Endothelial cell of umbilical vein (primary cell): Measurements from ENCODE around the gene GLRX. TPM values are rescaled to one million over a fixed set of nuclear protein-coding genes. Genes with fewer than 3 reads are reported as not detected.

Source experiments
- BruUV-seq: library from RNA; stranded (reverse); fragments of 400-500 nt; replicated peaks from 2 replicates; lab custom pipeline; 2021; lab: Mats Ljungman, UMichigan
- CTCF ChIA-PET: fragments of 300-600, 350-600 bp; sonication (Branson Sonifier 250); formaldehyde crosslinking; loops from one replicate; lab custom pipeline; 2021; ENCODE audit warnings: antibody characterized with exemption, inconsistent platforms; lab: Charles Lee
- POLR2A ChIA-PET: fragments of 300-600, 350-600 bp; sonication (Branson Sonifier 250); formaldehyde crosslinking; loops from one replicate; lab custom pipeline; 2021; ENCODE audit warnings: antibody characterized with exemption, inconsistent platforms; lab: Charles Lee
- DNase-seq: peaks from one replicate; pipeline ENCODE4 v3.0.0-alpha.2; 2011; ENCODE audit warnings: low read depth, low spot score
- FAIRE-seq: peaks from 2 replicates; lab custom pipeline; 2011; peaks lifted over from hg19 to GRCh38; lab: Jason Lieb, UNC
- H2AFZ ChIP-seq: 2 replicates; pipeline ENCODE4 v1.6.0; 2012; ENCODE audit warnings: low read depth, low read length, control low read depth, inconsistent platforms
- H3K27ac ChIP-seq: 2 replicates; pipeline ENCODE4 v1.5.1; 2011; ENCODE audit warnings: low read depth, mild to moderate bottlenecking, control low read depth, low read length, moderate library complexity; ENCODE audit not compliant: insufficient read depth
- H3K27me3 ChIP-seq, 2 experiments: 2 replicates each; pipeline versions ENCODE4 v1.6.0 to v1.6.1; 2011; ENCODE audit warnings: low read length in 2 of 2, mixed read lengths in 1 of 2; ENCODE audit not compliant: control insufficient read depth in 2 of 2, insufficient read depth in 2 of 2
- H3K36me3 ChIP-seq, 2 experiments: 2 replicates in 1 of 2; 3 replicates in 1 of 2; pipeline ENCODE4 v1.5.1; 2011; ENCODE audit warnings: low read length in 2 of 2, mild to moderate bottlenecking in 1 of 2, moderate library complexity in 1 of 2; ENCODE audit not compliant: control insufficient read depth in 2 of 2, insufficient read depth in 2 of 2; ENCODE audit errors: extremely low read depth in 1 of 2
- H3K4me1 ChIP-seq: 3 replicates; pipeline ENCODE4 v1.5.1; 2011; ENCODE audit warnings: mild to moderate bottlenecking, low read length; ENCODE audit not compliant: control insufficient read depth, insufficient read depth; ENCODE audit errors: extremely low read depth
- H3K4me2 ChIP-seq: 2 replicates; pipeline ENCODE4 v1.6.1; 2011; ENCODE audit warnings: low read length, control low read depth, mixed read lengths; ENCODE audit not compliant: insufficient read depth
- H3K4me3 ChIP-seq, 3 experiments: fragments of 200-600 bp in 1 of 3; sonication (generic), shearing (Covaris generic) in 1 of 3; replicated peaks in 1 of 3; 2 replicates each; pipeline ENCODE4 v1.5.1; 2011 to 2016; ENCODE audit warnings: control low read depth in 3 of 3, low read length in 3 of 3, mild to moderate bottlenecking in 2 of 3, inconsistent platforms in 1 of 3, low read depth in 1 of 3, moderate library complexity in 1 of 3; ENCODE audit not compliant: insufficient read depth in 1 of 3
- H3K79me2 ChIP-seq: 2 replicates; pipeline ENCODE4 v1.6.0; 2012; ENCODE audit warnings: low read length, inconsistent platforms; ENCODE audit not compliant: control insufficient read depth, insufficient read depth
- H3K9ac ChIP-seq: replicated peaks from 2 replicates; pipeline ENCODE3; 2011; ENCODE audit warnings: low read length, control low read depth; ENCODE audit not compliant: insufficient read depth; ENCODE audit errors: extremely low read depth
- H3K9me1 ChIP-seq: replicated peaks from 3 replicates; pipeline ENCODE4 v1.6.0; 2011; ENCODE audit warnings: mild to moderate bottlenecking, low read length; ENCODE audit not compliant: control insufficient read depth, insufficient read depth; ENCODE audit errors: extremely low read depth
- H3K9me3 ChIP-seq: replicated peaks from 2 replicates; pipeline ENCODE4 v1.5.1; 2012; ENCODE audit warnings: low read length, inconsistent platforms; ENCODE audit not compliant: control insufficient read depth, insufficient read depth
- H4K20me1 ChIP-seq: replicated peaks from 2 replicates; pipeline ENCODE3; 2011; ENCODE audit warnings: mild to moderate bottlenecking, low read length; ENCODE audit not compliant: control insufficient read depth, insufficient read depth; ENCODE audit errors: extremely low read depth
- EZH2 ChIP-seq: IDR thresholded peaks from 2 replicates; pipeline ENCODE4 v1.6.1; 2012; ENCODE audit warnings: borderline replicate concordance, low read depth, mild to moderate bottlenecking, moderate library complexity, low read length, inconsistent platforms; ENCODE audit not compliant: severe bottlenecking
- FOS ChIP-seq: IDR thresholded peaks from 2 replicates; pipeline ENCODE4 v1.6.1; 2011; ENCODE audit warnings: mild to moderate bottlenecking, low read length, moderate library complexity, borderline replicate concordance; ENCODE audit not compliant: insufficient read depth
- MYC ChIP-seq: IDR thresholded peaks from one replicate; pipeline ENCODE4 v1.6.1; 2011; ENCODE audit warnings: mild to moderate bottlenecking, low read depth, low read length
- POLR2A ChIP-seq: IDR thresholded peaks from 2 replicates; pipeline ENCODE4 v1.6.1; 2012; ENCODE audit warnings: low read depth, mild to moderate bottlenecking, control low read depth, low read length
- POLR2AphosphoS5 ChIP-seq: IDR thresholded peaks from 2 replicates; pipeline ENCODE4 v1.6.1; 2012; ENCODE audit warnings: low read depth, mild to moderate bottlenecking, control low read depth, low read length, moderate library complexity; ENCODE audit not compliant: insufficient read depth
- dilution Hi-C: fragments of 300-500 bp; cut with MboI; formaldehyde crosslinking; loops from one replicate; pipeline ENCODE4 v1.15.0; 2019; ENCODE audit warnings: low sequenced_read_pairs; ENCODE audit not compliant: extremely low pct_ligation_motif_present
- intact Hi-C: fragments of 100-400 bp; cut with micrococcal nuclease; formaldehyde crosslinking; loops from one replicate; pipeline ENCODE4 v1.10.0; 2022
- polyA plus RNA-seq, 4 experiments: library from polyadenylated mRNA; depleted of rRNA in 3 of 4; stranded (reverse) in 3 of 4; unstranded in 1 of 4; fragments of >200 nt; gene quantifications; 2 replicates each; pipeline versions ENCODE4 v1.2.1 to v1.2.3, GENCODE V29; 2011 to 2012; ENCODE audit warnings: missing spikeins in 1 of 4
- total RNA-seq: library from RNA; stranded (reverse); gene quantifications from 2 replicates; pipeline ENCODE4 v1.2.3, GENCODE V29; 2021
- TF ChIP-seq, protein P1 (sequence below), 2 donors: IDR thresholded peaks; 1 replicate in 1 of 2; 2 replicates in 1 of 2; pipeline ENCODE4 v1.5.1; 2011; ENCODE audit warnings: low read length in 2 of 2, mild to moderate bottlenecking in 2 of 2, moderate library complexity in 2 of 2, control low read depth in 1 of 2, inconsistent platforms in 1 of 2, low read depth in 1 of 2; ENCODE audit not compliant: insufficient read depth in 1 of 2; ENCODE audit errors: extremely low read depth in 1 of 2

GLRX gene
- total and polyA plus RNA-seq, 2 donors (not counting 3 experiments of a cell fraction or from before 2014, with no cell fraction given) = 14.2 to 40.3 TPM

DNA sequence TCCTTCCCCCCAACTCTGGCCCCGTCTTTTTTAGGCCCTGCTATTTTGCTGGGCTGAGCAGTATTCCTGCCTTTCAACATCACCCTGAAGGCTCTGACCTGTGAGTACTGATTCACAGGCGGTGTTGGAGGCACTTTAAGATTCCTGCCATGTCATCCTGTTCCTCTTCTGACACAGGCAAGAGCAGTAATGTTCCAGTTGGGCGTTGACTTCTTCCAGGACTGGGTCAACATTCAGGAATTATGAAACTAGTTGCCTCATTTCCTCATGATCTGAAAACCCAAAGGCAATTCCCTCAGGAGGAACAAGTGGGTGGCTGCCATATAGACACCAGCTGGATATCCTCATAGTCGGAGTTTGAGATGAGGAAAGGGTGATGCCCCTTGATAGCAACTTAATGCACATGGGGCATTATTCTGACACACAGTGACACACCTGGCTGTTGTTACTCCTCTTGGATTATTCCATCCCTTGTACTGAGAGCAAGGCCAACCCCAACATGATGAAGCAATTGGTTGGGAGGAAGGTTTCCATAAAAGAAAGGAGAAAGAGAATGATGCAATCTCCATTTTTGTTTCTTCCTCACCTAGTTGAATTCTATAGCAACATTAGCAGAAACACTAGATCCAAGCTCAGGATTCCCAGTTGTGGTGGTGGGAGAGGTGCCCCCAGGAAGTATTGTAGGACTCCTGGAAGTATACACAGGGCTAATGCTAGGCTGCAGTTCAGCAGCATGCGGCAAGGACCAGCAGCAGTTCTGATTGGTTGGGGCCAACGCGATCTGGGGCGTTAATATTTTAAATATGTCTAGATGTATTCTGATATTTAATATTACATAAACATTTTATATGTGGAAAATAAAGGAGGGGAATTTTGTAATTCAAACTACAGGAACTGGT lies 19.6 kb upstream of the GLRX start:
- H3K9me1 ChIP-seq = no peaks in the 10 kb centered on the region
- no peak for FAIRE-seq
- intact Hi-C loops (no loop called here), dilution Hi-C loops (loop anchor here (25.0 kb wide), 1 partner anchor 205 kb away; the partner anchor contains the start of gene RFESD)
- H3K27me3 ChIP-seq = no peaks in the 10 kb centered on the region
- H3K4me2 ChIP-seq = no peak overlapping the region
- no peak overlapping the region for H2AFZ ChIP-seq
- no peak overlapping the region for H3K4me3 ChIP-seq
- no TSS peak for BruUV-seq
- H3K79me2 ChIP-seq = no peaks in the 10 kb centered on the region
- ChIA-PET CTCF (interaction anchor here (1.6 to 14.6 kb wide), 2 partner anchors 58 to 197 kb away, joined by 5 to 201 read pairs; no protein-coding TSS in a partner anchor), POLR2A (no interaction called here)
- no peak overlapping the region for H3K27ac ChIP-seq
- no peaks in the 10 kb centered on the region for H3K36me3 ChIP-seq
- DNase-seq = no peak
- no peaks in the 10 kb centered on the region for H3K4me1 ChIP-seq
- H3K9me3 ChIP-seq = no peaks in the 10 kb centered on the region
- no peak overlapping the region for H3K9ac ChIP-seq
- TF ChIP-seq EZH2 (no peak), POLR2AphosphoS5 (no peak), POLR2A (no peak), MYC (no peak), FOS (no peak)
- TF ChIP-seq, protein P1, sequence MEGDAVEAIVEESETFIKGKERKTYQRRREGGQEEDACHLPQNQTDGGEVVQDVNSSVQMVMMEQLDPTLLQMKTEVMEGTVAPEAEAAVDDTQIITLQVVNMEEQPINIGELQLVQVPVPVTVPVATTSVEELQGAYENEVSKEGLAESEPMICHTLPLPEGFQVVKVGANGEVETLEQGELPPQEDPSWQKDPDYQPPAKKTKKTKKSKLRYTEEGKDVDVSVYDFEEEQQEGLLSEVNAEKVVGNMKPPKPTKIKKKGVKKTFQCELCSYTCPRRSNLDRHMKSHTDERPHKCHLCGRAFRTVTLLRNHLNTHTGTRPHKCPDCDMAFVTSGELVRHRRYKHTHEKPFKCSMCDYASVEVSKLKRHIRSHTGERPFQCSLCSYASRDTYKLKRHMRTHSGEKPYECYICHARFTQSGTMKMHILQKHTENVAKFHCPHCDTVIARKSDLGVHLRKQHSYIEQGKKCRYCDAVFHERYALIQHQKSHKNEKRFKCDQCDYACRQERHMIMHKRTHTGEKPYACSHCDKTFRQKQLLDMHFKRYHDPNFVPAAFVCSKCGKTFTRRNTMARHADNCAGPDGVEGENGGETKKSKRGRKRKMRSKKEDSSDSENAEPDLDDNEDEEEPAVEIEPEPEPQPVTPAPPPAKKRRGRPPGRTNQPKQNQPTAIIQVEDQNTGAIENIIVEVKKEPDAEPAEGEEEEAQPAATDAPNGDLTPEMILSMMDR (IDR thresholded peaks at IDR 0.05; ENCODE audit: extremely low read depth in 1 of 2, insufficient read depth in 1 of 2, low read depth in 1 of 2, low read length in 2 of 2) = no peak
- H4K20me1 ChIP-seq = no peaks in the 10 kb centered on the region
